ENCODE measurements around the gene ARFIP2.
"Not testable (repeated sequence)": the region's sequence is repeated elsewhere in the genome, so short reads cannot be mapped to it uniquely, and the experiment has no call there.

The ARFIP2 gene, protein sequence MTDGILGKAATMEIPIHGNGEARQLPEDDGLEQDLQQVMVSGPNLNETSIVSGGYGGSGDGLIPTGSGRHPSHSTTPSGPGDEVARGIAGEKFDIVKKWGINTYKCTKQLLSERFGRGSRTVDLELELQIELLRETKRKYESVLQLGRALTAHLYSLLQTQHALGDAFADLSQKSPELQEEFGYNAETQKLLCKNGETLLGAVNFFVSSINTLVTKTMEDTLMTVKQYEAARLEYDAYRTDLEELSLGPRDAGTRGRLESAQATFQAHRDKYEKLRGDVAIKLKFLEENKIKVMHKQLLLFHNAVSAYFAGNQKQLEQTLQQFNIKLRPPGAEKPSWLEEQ

DNA sequence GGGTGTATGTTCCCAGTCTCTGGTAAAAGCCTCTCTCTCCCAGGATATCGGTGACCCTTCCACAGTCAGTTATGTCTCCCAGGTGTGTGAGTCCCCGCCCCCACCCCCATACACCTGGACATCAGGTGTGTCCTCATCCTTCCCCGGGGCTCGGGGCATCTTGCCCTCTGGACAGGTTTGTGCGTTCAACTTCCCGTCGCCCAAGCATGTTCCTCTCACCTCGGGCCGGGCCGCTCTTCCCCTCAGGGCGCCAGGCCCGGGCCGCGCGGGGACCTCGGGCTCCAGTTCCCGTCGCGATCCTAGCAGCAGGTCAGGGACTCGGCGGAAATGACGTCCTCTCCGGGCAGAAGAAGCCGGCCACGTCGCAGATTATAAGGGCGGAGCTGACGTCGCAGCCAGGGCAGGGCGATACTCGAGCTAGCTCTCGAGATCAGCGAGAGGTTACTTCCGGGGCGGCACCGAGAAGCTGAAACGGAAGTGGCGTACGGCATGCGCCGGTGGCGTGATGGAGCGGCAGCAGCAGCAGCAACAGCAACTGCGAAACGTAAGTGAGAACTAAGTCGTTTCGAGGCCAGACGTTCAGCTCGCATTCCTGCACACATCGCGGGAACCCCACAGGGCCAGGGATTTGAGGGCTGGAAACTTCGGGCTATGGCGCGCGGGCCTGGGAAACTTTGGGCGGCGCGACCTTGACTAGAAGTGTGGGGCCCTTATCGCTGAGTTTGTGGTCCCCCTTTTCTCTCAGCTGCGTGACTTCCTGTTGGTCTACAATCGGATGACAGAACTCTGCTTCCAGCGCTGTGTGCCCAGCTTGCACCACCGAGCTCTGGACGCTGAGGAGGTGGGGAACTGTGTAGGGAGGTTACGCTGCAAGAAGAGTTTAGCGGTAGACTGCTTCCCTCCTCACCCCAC lies at the start of gene ARFIP2, which contains the start of gene TIMM10B:
ARFIP2 (minus strand) TSS at position 320 of the 912 bp plus-strand sequence. CDS start 910 bp downstream, outside the sequence.
TIMM10B (plus strand) TSS at position 490 of the 912 bp plus-strand sequence; CDS start at position 506, 16 bp downstream.
- DNase-seq (ENCODE audit: low spot score): peak; percentile 97

DNA sequence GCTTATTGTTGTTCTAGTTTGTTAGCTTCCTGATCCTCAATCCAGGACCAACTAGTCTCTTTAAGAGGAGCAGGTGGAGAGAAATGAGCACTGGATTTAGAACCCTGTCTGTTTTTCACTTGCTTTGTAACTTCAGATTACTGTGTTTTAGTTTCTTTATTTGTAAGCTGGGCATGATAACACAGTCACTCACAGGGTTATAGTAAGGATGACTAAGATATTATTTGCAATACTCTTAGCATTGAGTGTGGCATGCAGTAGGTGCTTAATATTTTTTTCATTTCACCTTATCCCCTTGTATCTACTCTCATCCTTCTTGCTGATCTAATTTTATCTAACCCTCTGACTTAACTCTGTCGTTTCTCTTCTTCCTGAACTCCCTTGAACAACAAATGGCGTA lies 49.7 kb upstream of the ARFIP2 start:
- DNase-seq (ENCODE audit: low spot score): no peak

DNA sequence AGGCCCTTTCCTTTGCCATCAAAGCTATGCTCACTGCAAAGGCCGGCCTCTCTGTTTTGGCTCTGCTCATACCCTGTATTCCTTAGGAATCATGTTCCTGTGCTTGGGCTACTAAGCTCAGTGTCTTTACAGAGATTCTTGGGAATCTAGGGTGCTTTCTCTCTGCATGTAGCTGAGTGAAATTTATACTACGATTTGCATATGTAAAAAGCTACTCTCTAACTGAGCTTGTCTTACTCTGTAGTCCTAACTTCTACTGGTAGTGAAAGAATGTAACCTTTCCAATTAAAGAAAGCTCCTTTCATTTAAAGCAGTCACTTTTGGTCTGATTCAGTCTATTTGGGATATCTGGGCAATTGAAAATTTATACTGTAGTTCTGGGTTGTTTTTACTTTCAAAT lies 48.1 kb upstream of the ARFIP2 start:
- no peak for DNase-seq (ENCODE audit: low spot score)

DNA sequence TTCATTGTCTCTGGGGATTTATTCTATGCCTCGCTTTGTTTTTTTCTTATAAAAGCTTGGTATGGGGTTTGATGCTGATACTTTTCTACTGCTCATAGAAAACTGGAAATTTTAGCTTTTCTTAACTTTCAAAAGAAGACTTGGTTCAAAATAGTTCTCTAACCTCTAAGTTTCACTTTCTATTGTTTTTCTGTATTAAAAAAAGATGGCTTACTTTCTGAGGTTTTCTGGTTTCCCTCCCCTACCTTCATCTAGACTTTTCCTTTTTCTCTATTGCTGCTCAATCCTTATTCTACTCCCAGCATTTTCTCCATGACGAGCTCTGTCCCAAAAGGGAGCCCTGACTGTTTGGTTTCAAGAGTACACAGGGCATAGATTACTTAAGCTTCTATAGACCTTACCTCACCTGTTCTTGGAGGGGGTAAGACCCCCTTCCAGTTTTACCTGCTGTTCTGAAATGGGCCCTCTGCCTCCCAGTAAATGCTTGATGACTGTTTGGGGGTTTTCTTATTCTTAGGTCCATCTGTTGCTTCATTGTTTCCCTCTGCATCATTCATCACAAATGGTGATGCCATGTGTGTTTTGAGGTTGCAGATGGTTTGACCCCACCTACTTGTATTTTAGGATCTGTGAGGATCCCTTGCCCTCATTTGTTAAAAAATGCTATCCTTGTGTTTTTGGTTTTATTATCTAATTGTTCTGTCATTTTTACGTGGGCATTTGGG lies 45.4 kb upstream of the ARFIP2 start:
- DNase-seq (ENCODE audit: low spot score): no peak

DNA sequence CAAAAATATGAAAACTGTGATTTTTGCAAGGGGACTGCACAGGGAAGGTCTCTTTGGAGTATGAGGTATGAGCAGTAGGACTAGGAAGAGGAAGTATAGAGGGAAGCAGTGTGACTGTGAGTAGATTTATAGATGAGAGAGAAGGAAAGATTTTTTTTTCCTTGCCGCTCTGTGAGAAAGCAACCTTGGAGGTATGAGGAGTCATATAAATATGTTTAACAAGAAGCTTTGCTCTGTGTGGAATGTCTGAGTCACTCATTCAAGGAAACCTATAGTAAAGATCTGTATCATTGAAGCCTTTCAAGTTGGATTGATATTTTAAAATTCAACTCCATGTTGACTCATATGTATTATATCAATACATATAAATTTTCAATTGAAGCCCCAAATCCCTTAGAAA lies 42.1 kb upstream of the ARFIP2 start:
- DNase-seq (ENCODE audit: low spot score): peak; percentile 25

DNA sequence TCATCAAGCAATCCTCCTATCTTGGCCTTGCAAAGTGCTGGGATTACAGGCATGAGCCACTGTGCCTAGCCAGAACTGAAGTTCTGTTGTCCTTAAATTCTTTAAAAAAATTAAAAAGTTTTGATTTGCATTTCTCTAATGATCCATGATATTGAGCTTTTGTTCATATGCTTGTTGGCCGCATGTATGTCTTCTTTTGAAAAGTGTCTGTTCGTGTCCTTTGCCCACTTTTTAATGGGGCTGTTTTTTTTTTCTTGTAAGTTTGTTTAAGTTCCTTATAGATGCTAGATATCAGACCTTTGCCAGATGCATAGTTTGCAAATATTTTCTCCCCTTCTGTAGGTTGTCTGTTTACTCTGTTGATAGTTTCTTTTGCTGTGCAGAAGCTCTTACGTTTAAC lies 40.8 kb upstream of the ARFIP2 start:
- DNase-seq (ENCODE audit: low spot score): not testable (repeated sequence)

DNA sequence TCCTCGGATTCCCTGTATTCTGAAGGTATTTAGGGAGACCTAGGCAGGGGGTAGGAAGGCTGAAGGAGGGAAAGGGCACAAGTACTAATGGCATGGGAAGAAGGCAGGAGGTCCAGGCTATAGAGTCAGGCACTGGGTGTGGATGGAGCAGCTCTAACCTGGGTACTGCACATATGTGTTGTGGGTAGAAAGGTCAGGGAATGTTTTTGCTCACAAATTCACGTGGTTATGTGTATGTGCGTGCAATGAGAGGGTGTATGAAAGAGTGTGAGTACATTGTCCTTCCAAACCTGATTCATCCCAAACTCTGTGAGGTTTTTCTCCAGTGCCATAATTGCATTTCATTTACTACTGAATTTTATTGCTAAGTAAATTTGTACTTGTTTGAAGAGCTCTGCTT lies 39.1 kb upstream of the ARFIP2 start:
- no peak for DNase-seq (ENCODE audit: low spot score)

DNA sequence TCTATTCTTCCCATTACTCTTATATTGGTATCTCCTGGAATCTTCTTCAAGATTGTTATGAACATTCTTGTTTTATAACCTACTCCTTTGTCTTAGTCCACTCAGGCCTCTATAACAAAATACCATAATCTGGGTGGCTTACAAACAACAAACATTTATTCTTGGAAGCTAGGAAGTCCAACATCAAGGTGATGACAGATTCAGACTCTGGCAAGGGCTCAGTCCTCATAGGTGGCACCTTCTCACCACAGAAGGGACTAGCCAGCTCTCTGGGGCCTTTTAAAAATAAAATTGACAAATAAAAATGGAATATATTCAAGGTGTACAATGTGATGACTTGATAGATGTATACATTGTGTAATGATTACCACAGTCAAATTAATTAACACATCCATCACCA lies 35.7 kb upstream of the ARFIP2 start:
- DNase-seq (ENCODE audit: low spot score): no peak

DNA sequence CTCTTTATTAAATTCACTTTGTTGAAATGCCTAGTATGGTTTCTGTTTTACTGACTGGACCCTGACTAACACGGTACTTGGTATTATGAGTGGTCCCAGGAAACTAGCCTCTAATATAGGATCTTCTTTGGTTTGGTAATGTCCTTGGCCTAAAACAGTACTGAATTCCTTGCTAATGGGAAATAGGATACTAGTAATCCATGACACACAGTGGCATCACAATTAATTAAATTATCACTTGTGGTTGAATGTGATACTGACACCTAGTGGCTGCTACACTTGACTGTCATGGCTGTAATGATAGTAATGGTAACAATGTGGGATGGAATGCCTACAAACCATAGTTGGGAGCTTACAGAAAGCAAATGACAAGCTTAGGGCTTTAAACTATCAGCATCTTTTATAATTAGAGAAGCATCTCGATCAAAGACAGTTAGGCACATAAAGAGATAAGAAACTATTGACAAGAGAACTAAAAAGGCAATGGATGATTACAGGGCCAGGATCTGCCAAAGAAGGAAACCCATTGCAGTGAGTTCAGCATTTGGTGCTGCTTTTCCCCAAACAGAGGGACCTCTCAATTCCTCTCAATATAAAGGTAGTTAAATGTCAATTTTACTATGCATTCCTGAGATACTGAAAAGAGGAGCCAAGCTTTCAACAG lies 24.6 kb upstream of the ARFIP2 start:
- DNase-seq (ENCODE audit: low spot score): peak; percentile 53

DNA sequence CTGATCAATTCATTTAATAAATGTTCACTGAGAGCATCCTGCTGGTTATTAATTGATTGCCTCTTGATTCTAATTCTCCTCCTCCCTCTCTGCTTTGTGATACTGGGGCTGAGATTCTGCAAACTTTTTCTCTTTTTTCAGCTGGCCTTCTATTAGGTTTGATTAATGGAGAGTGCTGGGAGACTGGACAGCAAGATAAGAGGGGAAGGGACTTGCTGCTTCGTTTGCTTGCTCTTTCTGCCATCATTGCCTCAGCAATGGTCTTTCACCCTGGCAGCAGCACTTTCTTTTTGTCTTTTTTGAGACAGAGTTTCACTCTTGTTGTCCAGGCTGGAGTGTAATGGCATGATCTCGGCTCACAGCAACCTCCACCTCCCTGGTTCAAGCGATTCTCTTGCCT lies 23.0 kb upstream of the ARFIP2 start:
- no peak for DNase-seq (ENCODE audit: low spot score)

DNA sequence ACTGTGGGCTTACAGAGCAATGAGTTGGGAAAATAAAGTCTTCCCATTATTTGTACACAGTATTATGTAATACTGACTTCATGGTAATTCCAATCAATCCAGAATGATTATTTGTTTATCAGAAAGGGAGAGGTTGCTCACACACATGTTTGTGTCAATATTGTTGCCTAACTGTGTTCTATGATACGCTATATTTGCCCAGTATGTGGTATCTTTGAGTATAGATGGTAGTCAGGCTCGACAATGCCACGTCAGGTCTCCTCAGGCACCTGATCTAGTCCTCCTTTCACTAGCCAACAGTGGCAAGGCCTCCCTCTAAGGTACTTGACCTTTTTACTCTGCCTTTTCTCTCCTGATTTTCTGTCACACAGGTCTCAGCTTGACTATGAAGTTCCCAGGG lies 21.3 kb upstream of the ARFIP2 start:
- DNase-seq (ENCODE audit: low spot score): no peak

DNA sequence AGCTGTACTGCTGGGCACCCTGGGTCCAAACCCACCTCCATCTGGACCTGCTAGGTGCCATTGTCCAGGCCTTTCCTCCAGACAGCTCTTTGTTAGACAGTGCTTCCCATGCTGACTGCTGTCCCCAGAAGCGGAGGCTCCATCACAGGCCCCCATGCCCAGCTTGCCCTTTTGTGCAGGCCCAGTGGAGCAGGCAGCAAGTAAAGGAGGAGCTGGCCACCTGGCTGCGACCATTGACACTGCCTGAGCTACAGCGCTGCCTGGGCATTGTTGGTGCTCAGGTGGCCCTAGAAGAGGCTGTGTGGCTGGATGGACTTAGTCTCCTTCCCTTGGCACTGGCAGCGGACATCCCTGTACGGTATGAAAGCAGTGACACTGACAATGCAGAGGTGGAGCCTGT lies 17.4 kb upstream of the ARFIP2 start:
- no peak for DNase-seq (ENCODE audit: low spot score)

DNA sequence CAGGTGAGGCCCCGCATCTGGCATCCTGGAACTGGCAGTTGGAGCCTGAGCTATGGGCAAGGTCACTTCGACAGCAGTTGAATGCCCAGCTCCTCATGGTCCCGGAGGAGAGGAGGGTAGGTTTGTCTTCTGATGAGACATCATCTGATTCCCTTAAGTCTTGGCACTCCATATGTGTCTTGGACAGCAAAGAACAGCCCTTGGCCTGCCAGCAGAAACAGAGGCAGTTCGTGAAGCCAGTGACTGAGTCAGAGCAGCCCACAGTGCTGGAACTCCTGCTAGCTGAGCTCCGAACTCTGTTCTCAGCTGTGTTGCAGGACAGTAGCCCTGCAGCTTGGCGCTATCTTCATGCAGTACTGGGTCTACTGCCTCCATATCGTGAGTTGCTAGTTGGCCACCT lies 17.0 kb upstream of the ARFIP2 start:
- no peak for DNase-seq (ENCODE audit: low spot score)

DNA sequence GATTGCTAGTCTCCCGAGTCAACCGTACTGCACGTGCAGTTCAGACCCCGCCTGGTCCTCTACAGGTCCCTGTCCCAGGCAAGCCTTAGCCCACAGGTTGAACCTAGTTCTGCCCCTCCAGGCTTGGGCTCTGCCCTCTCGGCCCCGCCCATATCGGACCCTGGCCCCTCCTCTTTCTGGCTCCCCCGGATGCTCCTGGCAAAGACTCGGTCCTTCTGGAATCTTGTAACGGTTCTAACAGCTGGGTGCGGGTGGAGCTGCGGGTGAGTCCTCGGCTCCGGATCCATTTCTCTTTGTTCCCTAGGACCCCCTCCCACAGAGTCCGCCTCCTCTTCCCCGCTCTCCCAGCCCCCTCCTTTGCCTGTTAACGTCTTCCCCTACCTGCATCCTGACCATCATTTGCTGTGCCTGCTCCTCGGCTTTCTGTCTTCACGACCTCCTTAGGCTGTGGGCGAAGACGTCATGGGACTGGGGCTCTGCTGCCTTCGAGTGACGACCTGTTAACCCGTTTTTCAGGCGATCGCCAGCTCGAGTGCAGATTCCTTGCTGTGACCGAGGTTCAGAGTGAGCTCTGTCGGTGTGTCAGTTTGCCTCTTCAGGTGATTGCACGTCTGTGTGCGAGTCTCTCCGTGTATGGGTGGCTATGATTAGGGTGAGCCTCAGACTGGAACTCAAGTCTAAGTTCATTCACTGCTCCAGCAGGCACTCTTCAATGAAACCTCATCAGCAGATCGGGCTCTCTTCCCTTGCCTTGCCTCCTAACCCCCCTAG lies 16.1 kb upstream of the ARFIP2 start, which contains the start of gene DNHD1:
DNHD1 (plus strand) TSS at position 212 of the 771 bp plus-strand sequence. CDS start 936 bp downstream, outside the sequence.
- no peak for DNase-seq (ENCODE audit: low spot score)

DNA sequence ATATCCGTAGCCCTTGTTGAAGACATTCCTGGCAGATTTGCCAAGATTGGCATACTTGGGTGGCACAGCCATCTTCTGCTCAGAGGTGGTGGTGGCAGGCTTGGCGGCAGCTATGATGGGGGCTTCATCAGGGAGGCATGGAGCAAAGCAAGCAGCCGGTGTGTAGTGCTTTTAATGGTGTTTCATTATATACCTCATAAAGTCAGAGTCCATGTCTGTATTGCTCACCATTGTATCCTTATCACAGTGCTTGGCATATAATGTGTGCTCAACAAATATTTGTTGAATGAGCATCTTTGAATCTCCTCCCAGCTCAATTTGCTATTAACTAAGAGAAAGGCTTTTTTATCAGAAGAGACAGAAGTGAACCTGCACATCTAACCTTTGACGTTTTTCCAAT lies 8.2 kb upstream of the ARFIP2 start:
- DNase-seq (ENCODE audit: low spot score): no peak

DNA sequence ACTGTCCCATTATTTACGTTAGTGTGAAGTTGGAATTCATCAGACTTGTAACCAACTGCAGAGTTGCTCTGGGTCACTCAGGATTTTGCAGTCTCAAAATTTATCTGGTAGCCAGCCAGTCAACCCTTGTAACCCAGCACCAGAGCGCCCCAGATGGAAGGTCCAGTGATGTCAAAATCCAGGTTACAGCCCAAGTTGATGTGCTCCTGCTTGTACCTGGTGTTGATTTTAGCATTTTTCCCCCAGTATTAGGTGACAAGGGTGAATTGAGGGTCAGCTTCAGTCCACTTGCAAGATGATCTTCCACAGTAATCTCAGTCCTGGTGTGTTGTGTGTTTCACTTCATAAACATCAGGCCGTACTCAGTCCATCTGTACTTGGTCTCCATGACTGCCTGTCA lies 7.7 kb upstream of the ARFIP2 start:
- no peak for DNase-seq (ENCODE audit: low spot score)

DNA sequence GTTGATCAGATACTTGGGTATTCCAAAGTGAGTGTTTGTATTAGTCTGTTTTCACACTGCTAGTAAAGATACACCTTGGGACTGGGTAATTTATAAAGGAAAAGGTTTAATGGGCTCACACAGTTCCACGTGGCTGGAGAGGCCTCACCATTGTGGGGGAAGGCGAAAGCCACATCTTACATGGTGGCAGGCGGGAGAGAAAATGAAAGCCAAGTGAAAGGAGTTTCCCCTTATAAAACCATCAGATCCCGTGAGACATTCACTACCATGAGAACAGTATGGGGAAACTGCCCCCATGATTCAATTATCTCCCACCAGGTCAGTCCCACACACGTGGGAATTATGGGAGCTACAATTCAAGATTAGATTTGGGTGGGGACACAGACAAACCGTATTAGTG lies 7.2 kb upstream of the ARFIP2 start:
- DNase-seq (ENCODE audit: low spot score): no peak

DNA sequence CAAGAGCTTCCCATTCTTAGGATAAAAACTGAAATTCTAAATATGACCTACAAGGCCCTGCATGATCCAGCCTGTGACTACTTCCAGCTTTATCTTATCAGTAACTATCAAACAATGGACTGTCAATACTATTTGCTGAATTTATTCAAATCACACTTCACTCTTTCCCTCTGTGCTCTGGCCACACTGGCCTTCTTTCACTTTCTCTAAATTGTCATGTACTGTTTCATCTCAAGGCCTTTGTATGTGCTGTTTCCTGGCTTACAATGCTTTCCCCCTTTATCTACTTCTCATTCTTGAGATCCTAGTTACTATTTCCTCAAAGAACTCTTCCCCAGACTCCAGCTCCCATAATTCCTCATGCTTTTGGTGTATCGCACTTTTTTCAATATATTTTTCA lies 5.8 kb upstream of the ARFIP2 start:
- no peak for DNase-seq (ENCODE audit: low spot score)

DNA sequence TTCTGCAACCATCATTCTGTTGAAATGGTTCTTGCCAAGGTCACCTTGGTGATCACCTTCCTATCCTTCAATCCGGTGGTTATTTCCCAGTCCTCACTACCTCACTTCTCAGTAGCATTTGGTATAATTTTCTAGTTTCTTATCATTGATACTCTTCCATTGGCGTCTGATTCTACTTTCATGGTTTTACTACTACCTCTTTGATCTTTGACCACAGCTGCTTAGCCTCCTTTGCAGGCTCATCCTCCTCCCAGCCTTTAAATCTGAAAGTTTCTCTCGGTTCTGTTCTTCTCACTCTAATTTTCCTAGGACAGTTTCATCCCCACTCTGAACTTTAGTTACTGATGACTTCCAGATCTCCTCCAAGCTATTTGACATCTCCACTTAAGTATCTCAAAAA lies 5.1 kb upstream of the ARFIP2 start:
- no peak for DNase-seq (ENCODE audit: low spot score)

DNA sequence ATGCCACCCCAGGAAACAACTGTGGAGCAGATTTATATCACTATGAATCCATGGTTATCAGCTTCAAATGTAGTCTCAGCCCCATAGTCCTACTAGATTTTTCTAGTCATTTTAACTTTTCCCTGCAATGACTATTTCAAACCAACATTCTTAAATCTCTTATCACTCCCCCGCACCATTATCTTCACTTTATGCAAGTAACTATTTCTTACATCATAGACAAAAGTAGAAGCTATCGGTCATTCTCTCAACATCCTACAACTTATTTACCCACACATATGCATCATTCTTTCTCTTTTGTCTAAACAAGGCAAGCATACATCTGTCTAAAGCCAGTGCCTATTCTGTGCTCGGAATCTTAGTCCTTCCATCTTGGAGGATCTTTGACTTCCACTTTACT lies 4.5 kb upstream of the ARFIP2 start:
- DNase-seq (ENCODE audit: low spot score): no peak

DNA sequence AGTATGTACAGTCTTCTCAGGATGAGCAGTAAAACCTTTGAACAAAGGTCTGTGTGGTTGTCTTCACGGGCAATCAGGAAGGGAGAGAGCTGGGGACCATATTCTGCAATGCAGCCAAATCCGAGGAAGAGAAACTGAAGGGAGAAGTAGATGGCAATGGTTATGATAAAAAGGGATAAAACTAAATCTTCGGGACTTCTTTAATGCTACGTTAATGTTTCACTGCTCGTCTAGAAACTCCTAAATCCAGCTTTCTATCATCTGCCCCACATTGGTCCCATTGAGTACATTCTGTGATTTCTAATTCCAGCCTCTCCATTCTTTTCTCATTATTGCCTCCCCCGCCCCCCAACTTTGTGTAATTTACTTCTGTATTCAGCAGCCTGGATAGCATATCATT lies 1.9 kb upstream of the ARFIP2 start:
- DNase-seq (ENCODE audit: low spot score): no peak

Measured in SW480 (cell line).